Suprapubic skin (tissue), 4 donors: ENCODE measurements around the gene JMJD1C.

Experiments
- CTCF ChIP-seq, 2 donors: fragments of 200-600 bp in 1 of 2; fragments of 450-650 bp in 1 of 2; sonication (generic) in 1 of 2; IDR thresholded peaks; one replicate each; pipeline ENCODE4 v1.5.1; 2016 to 2019; ENCODE audit warnings: antibody characterized with exemption in 2 of 2, mild to moderate bottlenecking in 1 of 2, moderate library complexity in 1 of 2
- EP300 ChIP-seq: sonication (generic); formaldehyde crosslinking; IDR thresholded peaks from one replicate; pipeline ENCODE4 v1.6.1; 2017; ENCODE audit warnings: antibody characterized with exemption
- POLR2A ChIP-seq, 2 donors: fragments of 450-650 bp; IDR thresholded peaks; one replicate each; pipeline ENCODE4 v1.6.1; 2017; ENCODE audit warnings: antibody characterized with exemption in 2 of 2, mild to moderate bottlenecking in 2 of 2, moderate library complexity in 2 of 2
- POLR2AphosphoS5 ChIP-seq, 3 donors: sonication (generic); formaldehyde crosslinking; IDR thresholded peaks; one replicate each; pipeline ENCODE4 v1.6.1; 2017; ENCODE audit warnings: antibody characterized with exemption in 3 of 3

GRCh38 chr10:63324495-63324854, 141.3 kb downstream of the JMJD1C start:
- TF ChIP-seq CTCF (IDR thresholded peaks at IDR 0.05), result no peak
- no peak for TF ChIP-seq POLR2AphosphoS5 (IDR thresholded peaks at IDR 0.05)
- TF ChIP-seq POLR2A (IDR thresholded peaks at IDR 0.05), result no peak
- TF ChIP-seq EP300, result no peak
